Measurements from ENCODE around the gene PLK1. TPM values are rescaled to one million over a fixed set of nuclear protein-coding genes. Genes with fewer than 3 reads are reported as not detected.

PLK1 gene
- total and polyA plus RNA-seq, 4 donors = 1.9 to 3.6 (median 3.2) TPM

- WGBS, 2 donors = 93 to 97% methylated on average over 10 of the region's 10 CpGs
- H3K36me3 ChIP-seq (ENCODE audit: control insufficient read depth in 4 of 4, insufficient read depth in 4 of 4, low read length in 4 of 4) = peaks cover 7 to 43% (median 36%) of the 10 kb centered on the region in 4 donors
- H3K4me3 ChIP-seq = no peak overlapping the region
- H3K4me1 ChIP-seq (ENCODE audit: control insufficient read depth in 5 of 5, insufficient read depth in 5 of 5, low read length in 5 of 5) = peaks cover 0 to 8% (median 0%) of the 10 kb centered on the region in 5 donors
- no peak overlapping the region for H3K9ac ChIP-seq (ENCODE audit: insufficient read depth in 1 of 2, low read length in 2 of 2)
- no peak overlapping the region for H3K27ac ChIP-seq (ENCODE audit: low read depth in 1 of 2, low read length in 1 of 2)
- ATAC-seq (ENCODE audit: insufficient read depth, low FRiP score) (no peak), DNase-seq (no peak)
- TF ChIP-seq, protein P1, sequence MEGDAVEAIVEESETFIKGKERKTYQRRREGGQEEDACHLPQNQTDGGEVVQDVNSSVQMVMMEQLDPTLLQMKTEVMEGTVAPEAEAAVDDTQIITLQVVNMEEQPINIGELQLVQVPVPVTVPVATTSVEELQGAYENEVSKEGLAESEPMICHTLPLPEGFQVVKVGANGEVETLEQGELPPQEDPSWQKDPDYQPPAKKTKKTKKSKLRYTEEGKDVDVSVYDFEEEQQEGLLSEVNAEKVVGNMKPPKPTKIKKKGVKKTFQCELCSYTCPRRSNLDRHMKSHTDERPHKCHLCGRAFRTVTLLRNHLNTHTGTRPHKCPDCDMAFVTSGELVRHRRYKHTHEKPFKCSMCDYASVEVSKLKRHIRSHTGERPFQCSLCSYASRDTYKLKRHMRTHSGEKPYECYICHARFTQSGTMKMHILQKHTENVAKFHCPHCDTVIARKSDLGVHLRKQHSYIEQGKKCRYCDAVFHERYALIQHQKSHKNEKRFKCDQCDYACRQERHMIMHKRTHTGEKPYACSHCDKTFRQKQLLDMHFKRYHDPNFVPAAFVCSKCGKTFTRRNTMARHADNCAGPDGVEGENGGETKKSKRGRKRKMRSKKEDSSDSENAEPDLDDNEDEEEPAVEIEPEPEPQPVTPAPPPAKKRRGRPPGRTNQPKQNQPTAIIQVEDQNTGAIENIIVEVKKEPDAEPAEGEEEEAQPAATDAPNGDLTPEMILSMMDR (IDR thresholded peaks at IDR 0.05; ENCODE audit: control extremely low read depth, extremely low read depth) = no peak
- no peaks in the 10 kb centered on the region for H3K27me3 ChIP-seq (ENCODE audit: control insufficient read depth in 3 of 3, insufficient read depth in 3 of 3, low read length in 2 of 3)
- H3K9me3 ChIP-seq (ENCODE audit: control insufficient read depth in 4 of 4, insufficient read depth in 3 of 4, low read length in 3 of 4) = peaks cover 0 to 1% (median 0%) of the 10 kb centered on the region in 4 donors
Observed at GRCh38 chr16:23691483-23692189, 12.9 kb downstream of the PLK1 start.

- WGBS, 2 donors = 95 to 97% methylated on average over 6 of the region's 6 CpGs
- TF ChIP-seq, protein P1 (IDR thresholded peaks at IDR 0.05; ENCODE audit: control extremely low read depth, extremely low read depth) = no peak
Observed at GRCh38 chr16:23692190-23692837, 13.6 kb downstream of the PLK1 start.

GRCh38 chr16:23694265-23694643, 15.6 kb downstream of the PLK1 start:
- WGBS, 2 donors = 97 to 98% methylated on average over 4 of the region's 4 CpGs
- TF ChIP-seq, protein P1 (IDR thresholded peaks at IDR 0.05; ENCODE audit: control extremely low read depth, extremely low read depth) = no peak
- DNase-seq = no peak
- Histone ChIP-seq H3K4me1 (ENCODE audit: control insufficient read depth in 5 of 5, insufficient read depth in 5 of 5, low read length in 5 of 5) (peaks cover 0 to 8% (median 0%) of the 10 kb centered on the region in 5 donors), H3K4me3 (no peak overlapping the region), H3K27ac (ENCODE audit: low read depth in 1 of 2, low read length in 1 of 2) (no peak overlapping the region), H3K9me3 (ENCODE audit: control insufficient read depth in 4 of 4, insufficient read depth in 3 of 4, low read length in 3 of 4) (peaks cover 0 to 5% (median 0%) of the 10 kb centered on the region in 4 donors), H3K9ac (ENCODE audit: insufficient read depth in 1 of 2, low read length in 2 of 2) (no peak overlapping the region), H3K27me3 (ENCODE audit: control insufficient read depth in 3 of 3, insufficient read depth in 3 of 3, low read length in 2 of 3) (peaks cover 0 to 2% (median 0%) of the 10 kb centered on the region in 3 donors), H3K36me3 (ENCODE audit: control insufficient read depth in 4 of 4, insufficient read depth in 4 of 4, low read length in 4 of 4) (peaks cover 7 to 21% (median 14%) of the 10 kb centered on the region in 4 donors)
- no peak for ATAC-seq (ENCODE audit: insufficient read depth, low FRiP score)

More at GRCh38 chr16:23692190-23692837, 13.6 kb downstream of the PLK1 start:
- peaks cover 0 to 8% (median 0%) of the 10 kb centered on the region in 5 donors for H3K4me1 ChIP-seq (ENCODE audit: control insufficient read depth in 5 of 5, insufficient read depth in 5 of 5, low read length in 5 of 5)
- no peak overlapping the region for H3K27ac ChIP-seq (ENCODE audit: low read depth in 1 of 2, low read length in 1 of 2)
- H3K4me3 ChIP-seq = no peak overlapping the region
- ATAC-seq (ENCODE audit: insufficient read depth, low FRiP score) (no peak), DNase-seq (no peak)
- H3K36me3 ChIP-seq (ENCODE audit: control insufficient read depth in 4 of 4, insufficient read depth in 4 of 4, low read length in 4 of 4) = peaks cover 7 to 38% (median 31%) of the 10 kb centered on the region in 4 donors
- H3K9ac ChIP-seq (ENCODE audit: insufficient read depth in 1 of 2, low read length in 2 of 2) = no peak overlapping the region
- H3K9me3 ChIP-seq (ENCODE audit: control insufficient read depth in 4 of 4, insufficient read depth in 3 of 4, low read length in 3 of 4) = peaks cover 0 to 1% (median 0%) of the 10 kb centered on the region in 4 donors
- no peaks in the 10 kb centered on the region for H3K27me3 ChIP-seq (ENCODE audit: control insufficient read depth in 3 of 3, insufficient read depth in 3 of 3, low read length in 2 of 3)
